HL-60 (cell line): ENCODE data around the gene RBM26.

Experiments used
- DNase-seq, 2 experiments: peaks; one replicate each; pipeline ENCODE4 v3.0.0-alpha.2; 2010 to 2020; ENCODE audit warnings: low read depth in 1 of 2, low spot score in 1 of 2
- H3K27ac ChIP-seq: fragments of 250-450 bp; sonication (Bioruptor Pico); replicated peaks from 2 replicates; pipeline ENCODE4 v1.5.1; 2020; ENCODE audit warnings: mild to moderate bottlenecking, moderate library complexity
- H3K27me3 ChIP-seq: fragments of 250-450 bp; sonication (Bioruptor Pico); 2 replicates; pipeline ENCODE4 v1.5.1; 2021; ENCODE audit warnings: mild to moderate bottlenecking, moderate library complexity; ENCODE audit not compliant: insufficient read depth, poor library complexity, severe bottlenecking
- H3K4me3 ChIP-seq: replicated peaks from 2 replicates; pipeline ENCODE4 v1.5.1; 2011; ENCODE audit warnings: mild to moderate bottlenecking, control low read depth, low read length; ENCODE audit not compliant: insufficient read depth
- GABPA ChIP-seq: IDR thresholded peaks from 2 replicates; pipeline ENCODE4 v1.6.1; 2012; ENCODE audit warnings: low read depth
- POLR2AphosphoS5 ChIP-seq: IDR thresholded peaks from 2 replicates; pipeline ENCODE4 v1.6.1; 2012; ENCODE audit warnings: low read depth
- SPI1 ChIP-seq: IDR thresholded peaks from 2 replicates; pipeline ENCODE4 v1.6.1; 2012; ENCODE audit warnings: low read depth, mild to moderate bottlenecking, borderline replicate concordance
- long read RNA-seq: library from polyadenylated mRNA; unstranded; transcript quantifications from one replicate; pipeline ENCODE4 v2.0.0, GENCODE V29; 2020
- TF ChIP-seq, protein P1 (sequence below): IDR thresholded peaks from 2 replicates; pipeline ENCODE4 v1.6.1; 2012; ENCODE audit warnings: low read depth; ENCODE audit not compliant: insufficient replicate concordance
- TF ChIP-seq, protein P2 (sequence below): IDR thresholded peaks from one replicate; pipeline ENCODE4 v1.5.1; 2011; ENCODE audit warnings: low read length, control low read depth, inconsistent platforms; ENCODE audit not compliant: insufficient read depth

The RBM26 gene, protein sequence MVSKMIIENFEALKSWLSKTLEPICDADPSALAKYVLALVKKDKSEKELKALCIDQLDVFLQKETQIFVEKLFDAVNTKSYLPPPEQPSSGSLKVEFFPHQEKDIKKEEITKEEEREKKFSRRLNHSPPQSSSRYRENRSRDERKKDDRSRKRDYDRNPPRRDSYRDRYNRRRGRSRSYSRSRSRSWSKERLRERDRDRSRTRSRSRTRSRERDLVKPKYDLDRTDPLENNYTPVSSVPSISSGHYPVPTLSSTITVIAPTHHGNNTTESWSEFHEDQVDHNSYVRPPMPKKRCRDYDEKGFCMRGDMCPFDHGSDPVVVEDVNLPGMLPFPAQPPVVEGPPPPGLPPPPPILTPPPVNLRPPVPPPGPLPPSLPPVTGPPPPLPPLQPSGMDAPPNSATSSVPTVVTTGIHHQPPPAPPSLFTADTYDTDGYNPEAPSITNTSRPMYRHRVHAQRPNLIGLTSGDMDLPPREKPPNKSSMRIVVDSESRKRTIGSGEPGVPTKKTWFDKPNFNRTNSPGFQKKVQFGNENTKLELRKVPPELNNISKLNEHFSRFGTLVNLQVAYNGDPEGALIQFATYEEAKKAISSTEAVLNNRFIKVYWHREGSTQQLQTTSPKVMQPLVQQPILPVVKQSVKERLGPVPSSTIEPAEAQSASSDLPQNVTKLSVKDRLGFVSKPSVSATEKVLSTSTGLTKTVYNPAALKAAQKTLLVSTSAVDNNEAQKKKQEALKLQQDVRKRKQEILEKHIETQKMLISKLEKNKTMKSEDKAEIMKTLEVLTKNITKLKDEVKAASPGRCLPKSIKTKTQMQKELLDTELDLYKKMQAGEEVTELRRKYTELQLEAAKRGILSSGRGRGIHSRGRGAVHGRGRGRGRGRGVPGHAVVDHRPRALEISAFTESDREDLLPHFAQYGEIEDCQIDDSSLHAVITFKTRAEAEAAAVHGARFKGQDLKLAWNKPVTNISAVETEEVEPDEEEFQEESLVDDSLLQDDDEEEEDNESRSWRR
- long read RNA-seq, partial matches to known transcripts, result 23 of 44 reads
- long read RNA-seq, other reads (novel, unspliced or antisense), result 18 of 44 reads

DNA sequence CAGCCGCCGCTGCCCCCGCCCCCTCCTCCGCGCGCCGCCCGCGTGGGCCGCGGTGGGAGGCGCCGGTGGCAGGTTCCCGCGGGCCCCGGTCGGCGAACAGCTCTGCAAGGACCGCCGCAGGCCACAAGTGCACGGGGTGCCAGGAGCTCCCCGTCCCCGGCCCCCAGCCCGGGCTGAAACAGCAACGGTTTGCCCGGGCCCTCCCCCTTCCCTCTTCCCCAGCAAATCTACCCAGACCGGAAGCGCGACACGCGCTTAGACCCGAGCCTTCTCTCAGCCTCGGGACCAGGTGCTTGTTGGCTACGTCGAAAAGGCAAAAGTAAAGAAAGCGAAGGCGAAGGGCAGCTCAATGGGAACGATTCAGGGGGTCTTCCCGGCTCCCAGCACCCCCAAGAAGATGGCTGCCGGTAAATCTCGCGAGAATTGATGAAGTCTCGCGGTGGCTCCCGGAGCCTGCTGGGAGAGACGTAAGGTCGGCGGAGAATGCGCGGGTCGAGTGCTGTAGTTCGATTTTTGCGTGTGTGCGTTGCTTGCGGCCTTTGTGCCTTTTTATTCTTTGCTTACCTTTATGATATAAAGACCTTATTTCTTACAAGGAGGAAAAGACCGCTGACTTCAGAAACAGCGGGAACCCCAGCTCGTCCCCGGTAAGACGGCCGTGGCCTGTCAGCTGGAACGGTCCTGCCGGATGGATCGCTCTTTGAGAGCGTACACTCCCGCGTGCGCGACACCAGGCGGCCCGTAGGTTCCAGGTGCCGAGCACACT lies at the start of gene RBM26:
Gene RBM26, minus strand, starts transcription at position 425 of the 766 bp plus-strand sequence. CDS start 481 bp downstream, outside the sequence.
- Histone ChIP-seq H3K27ac (peak within 1 kb of the TSS; percentile 99), H3K4me3 (peak within 1 kb of the TSS; percentile 76), H3K27me3 (no peaks in the 10 kb centered on the region)
- DNase-seq, result peak; percentile 86 to 98
- TF ChIP-seq, protein P1, sequence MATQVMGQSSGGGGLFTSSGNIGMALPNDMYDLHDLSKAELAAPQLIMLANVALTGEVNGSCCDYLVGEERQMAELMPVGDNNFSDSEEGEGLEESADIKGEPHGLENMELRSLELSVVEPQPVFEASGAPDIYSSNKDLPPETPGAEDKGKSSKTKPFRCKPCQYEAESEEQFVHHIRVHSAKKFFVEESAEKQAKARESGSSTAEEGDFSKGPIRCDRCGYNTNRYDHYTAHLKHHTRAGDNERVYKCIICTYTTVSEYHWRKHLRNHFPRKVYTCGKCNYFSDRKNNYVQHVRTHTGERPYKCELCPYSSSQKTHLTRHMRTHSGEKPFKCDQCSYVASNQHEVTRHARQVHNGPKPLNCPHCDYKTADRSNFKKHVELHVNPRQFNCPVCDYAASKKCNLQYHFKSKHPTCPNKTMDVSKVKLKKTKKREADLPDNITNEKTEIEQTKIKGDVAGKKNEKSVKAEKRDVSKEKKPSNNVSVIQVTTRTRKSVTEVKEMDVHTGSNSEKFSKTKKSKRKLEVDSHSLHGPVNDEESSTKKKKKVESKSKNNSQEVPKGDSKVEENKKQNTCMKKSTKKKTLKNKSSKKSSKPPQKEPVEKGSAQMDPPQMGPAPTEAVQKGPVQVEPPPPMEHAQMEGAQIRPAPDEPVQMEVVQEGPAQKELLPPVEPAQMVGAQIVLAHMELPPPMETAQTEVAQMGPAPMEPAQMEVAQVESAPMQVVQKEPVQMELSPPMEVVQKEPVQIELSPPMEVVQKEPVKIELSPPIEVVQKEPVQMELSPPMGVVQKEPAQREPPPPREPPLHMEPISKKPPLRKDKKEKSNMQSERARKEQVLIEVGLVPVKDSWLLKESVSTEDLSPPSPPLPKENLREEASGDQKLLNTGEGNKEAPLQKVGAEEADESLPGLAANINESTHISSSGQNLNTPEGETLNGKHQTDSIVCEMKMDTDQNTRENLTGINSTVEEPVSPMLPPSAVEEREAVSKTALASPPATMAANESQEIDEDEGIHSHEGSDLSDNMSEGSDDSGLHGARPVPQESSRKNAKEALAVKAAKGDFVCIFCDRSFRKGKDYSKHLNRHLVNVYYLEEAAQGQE, result peak; percentile 66
- peak; percentile 87 for TF ChIP-seq POLR2AphosphoS5
- TF ChIP-seq SPI1, result no peak

DNA sequence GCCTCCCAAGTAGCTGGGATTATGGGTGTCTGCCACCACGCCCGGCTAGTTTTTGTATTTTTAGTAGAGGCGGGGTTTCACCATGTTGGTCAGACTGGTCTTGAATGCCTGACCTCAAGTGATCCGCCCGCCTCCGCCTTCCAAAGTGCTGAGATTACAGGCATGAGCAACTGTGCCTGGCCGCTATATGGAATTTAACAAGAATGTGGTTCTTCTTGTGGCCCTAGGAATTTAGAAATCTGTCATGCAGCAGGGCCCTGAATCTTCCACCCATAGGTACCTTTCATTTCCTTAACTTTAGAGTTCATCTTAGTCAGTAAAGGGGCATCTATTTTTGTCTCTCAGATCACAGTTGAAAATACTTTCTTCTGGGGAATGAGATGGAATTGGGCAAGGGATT lies 49.3 kb upstream of the RBM26 start:
- no peak for DNase-seq
- Histone ChIP-seq H3K4me3 (no peak overlapping the region), H3K27ac (no peak overlapping the region), H3K27me3 (no peaks in the 10 kb centered on the region)
- TF ChIP-seq, protein P2, sequence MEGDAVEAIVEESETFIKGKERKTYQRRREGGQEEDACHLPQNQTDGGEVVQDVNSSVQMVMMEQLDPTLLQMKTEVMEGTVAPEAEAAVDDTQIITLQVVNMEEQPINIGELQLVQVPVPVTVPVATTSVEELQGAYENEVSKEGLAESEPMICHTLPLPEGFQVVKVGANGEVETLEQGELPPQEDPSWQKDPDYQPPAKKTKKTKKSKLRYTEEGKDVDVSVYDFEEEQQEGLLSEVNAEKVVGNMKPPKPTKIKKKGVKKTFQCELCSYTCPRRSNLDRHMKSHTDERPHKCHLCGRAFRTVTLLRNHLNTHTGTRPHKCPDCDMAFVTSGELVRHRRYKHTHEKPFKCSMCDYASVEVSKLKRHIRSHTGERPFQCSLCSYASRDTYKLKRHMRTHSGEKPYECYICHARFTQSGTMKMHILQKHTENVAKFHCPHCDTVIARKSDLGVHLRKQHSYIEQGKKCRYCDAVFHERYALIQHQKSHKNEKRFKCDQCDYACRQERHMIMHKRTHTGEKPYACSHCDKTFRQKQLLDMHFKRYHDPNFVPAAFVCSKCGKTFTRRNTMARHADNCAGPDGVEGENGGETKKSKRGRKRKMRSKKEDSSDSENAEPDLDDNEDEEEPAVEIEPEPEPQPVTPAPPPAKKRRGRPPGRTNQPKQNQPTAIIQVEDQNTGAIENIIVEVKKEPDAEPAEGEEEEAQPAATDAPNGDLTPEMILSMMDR, result no peak

DNA sequence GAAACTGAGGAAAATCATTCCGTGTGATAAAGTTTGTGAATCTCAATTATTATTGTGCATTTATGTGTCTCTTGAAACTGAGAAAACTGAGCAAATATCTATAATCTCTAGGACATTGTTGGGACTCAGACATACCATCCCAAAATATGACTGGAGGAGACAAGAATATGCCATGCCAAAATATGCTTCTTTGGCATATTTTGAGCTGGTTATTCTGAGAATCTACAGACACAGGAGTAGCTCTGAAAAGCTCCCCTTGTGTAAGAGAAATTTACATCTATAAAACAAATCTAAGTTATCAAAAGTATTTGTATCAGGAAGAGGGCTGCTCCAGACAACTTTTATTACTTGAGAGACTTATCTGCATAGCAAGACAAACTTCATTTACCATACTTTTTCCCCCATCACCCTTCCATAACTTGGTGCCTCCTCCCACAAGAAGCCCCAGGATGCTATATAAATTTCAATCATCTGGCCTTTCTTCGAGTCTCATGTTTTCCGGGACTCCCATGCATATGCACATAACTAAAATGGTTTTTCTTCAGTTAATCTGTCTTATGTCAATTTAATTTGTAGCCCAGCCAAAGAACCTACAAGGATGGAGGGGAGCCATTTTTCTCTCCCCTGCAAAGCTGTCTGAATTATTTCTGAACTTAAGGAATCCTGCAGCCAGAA lies 46.3 kb upstream of the RBM26 start:
- TF ChIP-seq GABPA, result no peak
- TF ChIP-seq, protein P1, result no peak
- no peak for TF ChIP-seq POLR2AphosphoS5
- TF ChIP-seq SPI1, result no peak
- TF ChIP-seq, protein P2, result no peak
- no peaks in the 10 kb centered on the region for H3K27me3 ChIP-seq
- DNase-seq, result no peak
- no peak overlapping the region for H3K4me3 ChIP-seq
- no peak overlapping the region; the same call in 1 of the 2 replicates for H3K27ac ChIP-seq
